ENCODE results near the gene TNS2. TPM values are rescaled to one million over a fixed set of nuclear protein-coding genes. Genes with fewer than 3 reads are reported as not detected.

Gene TNS2
- total RNA-seq, 4 donors from 2014 or later: 108 to 323 (median 182) TPM

- Histone ChIP-seq H3K9me3 (no peaks in the 10 kb centered on the region), H3K27me3 (no peaks in the 10 kb centered on the region), H3K4me3 (no peak overlapping the region), H3K36me3 (peaks cover 0 to 97% of the 10 kb centered on the region in 2 donors), H3K27ac (peak overlapping the region in 3 of 4 donors; percentile 85 to 95 (median 86)), H3K4me1 (peaks cover 0 to 100% (median 60%) of the 10 kb centered on the region in 3 donors)
- 51 to 64% methylated on average over 5 to 6 of the region's 14 CpGs for WGBS, 2 donors (ENCODE audit: low coverage in 1 of 2)
- TF ChIP-seq, protein P1, sequence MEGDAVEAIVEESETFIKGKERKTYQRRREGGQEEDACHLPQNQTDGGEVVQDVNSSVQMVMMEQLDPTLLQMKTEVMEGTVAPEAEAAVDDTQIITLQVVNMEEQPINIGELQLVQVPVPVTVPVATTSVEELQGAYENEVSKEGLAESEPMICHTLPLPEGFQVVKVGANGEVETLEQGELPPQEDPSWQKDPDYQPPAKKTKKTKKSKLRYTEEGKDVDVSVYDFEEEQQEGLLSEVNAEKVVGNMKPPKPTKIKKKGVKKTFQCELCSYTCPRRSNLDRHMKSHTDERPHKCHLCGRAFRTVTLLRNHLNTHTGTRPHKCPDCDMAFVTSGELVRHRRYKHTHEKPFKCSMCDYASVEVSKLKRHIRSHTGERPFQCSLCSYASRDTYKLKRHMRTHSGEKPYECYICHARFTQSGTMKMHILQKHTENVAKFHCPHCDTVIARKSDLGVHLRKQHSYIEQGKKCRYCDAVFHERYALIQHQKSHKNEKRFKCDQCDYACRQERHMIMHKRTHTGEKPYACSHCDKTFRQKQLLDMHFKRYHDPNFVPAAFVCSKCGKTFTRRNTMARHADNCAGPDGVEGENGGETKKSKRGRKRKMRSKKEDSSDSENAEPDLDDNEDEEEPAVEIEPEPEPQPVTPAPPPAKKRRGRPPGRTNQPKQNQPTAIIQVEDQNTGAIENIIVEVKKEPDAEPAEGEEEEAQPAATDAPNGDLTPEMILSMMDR (IDR thresholded peaks at IDR 0.05): no peak
- TF ChIP-seq POLR2AphosphoS5 (IDR thresholded peaks at IDR 0.05) (no peak), POLR2A (IDR thresholded peaks at IDR 0.05) (no peak), EP300 (IDR thresholded peaks at IDR 0.05) (no peak)
- ATAC-seq: no peak
These were observed 13.3 kb downstream of the TNS2 start for GRCh38 chr12:53062977-53063707.

- H3K27me3 ChIP-seq: no peaks in the 10 kb centered on the region
- H3K4me3 ChIP-seq: no peak overlapping the region
- peak overlapping the region in 3 of 4 donors; percentile 85 to 95 (median 86) for H3K27ac ChIP-seq
- H3K4me1 ChIP-seq: peaks cover 0 to 100% (median 69%) of the 10 kb centered on the region in 3 donors
- TF ChIP-seq EP300 (IDR thresholded peaks at IDR 0.05) (no peak), POLR2AphosphoS5 (IDR thresholded peaks at IDR 0.05) (peak; percentile 44), POLR2A (IDR thresholded peaks at IDR 0.05) (no peak)
- TF ChIP-seq, protein P1 (IDR thresholded peaks at IDR 0.05): peak in 2 of 4 experiments; percentile 7 to 10
- H3K36me3 ChIP-seq: peaks cover 0 to 96% of the 10 kb centered on the region in 2 donors
- peak; percentile 56 for ATAC-seq
- no peaks in the 10 kb centered on the region for H3K9me3 ChIP-seq
- whole genome bisulfite sequencing, 2 donors (ENCODE audit: low coverage in 1 of 2): 24 to 25% methylated on average over 5 to 8 of the region's 13 CpGs
These were observed 14.1 kb downstream of the TNS2 start for GRCh38 chr12:53063708-53064612.

- H3K36me3 ChIP-seq: peaks cover 0 to 95% of the 10 kb centered on the region in 2 donors
- H3K9me3 ChIP-seq: no peaks in the 10 kb centered on the region
- no peak for ATAC-seq
- WGBS, 2 donors (ENCODE audit: low coverage in 1 of 2): 58 to 60% methylated on average over 1 to 4 of the region's 11 CpGs
- H3K27me3 ChIP-seq: no peaks in the 10 kb centered on the region
- H3K4me1 ChIP-seq: peaks cover 0 to 100% (median 76%) of the 10 kb centered on the region in 3 donors
- TF ChIP-seq POLR2AphosphoS5 (IDR thresholded peaks at IDR 0.05) (peak; percentile 2), EP300 (IDR thresholded peaks at IDR 0.05) (no peak), POLR2A (IDR thresholded peaks at IDR 0.05) (no peak)
- TF ChIP-seq, protein P1 (IDR thresholded peaks at IDR 0.05): no peak
- H3K4me3 ChIP-seq: no peak overlapping the region
- H3K27ac ChIP-seq: peak overlapping the region in 3 of 4 donors; percentile 85 to 95 (median 86)
These were observed 15.0 kb downstream of the TNS2 start for GRCh38 chr12:53064613-53065436.

DNA sequence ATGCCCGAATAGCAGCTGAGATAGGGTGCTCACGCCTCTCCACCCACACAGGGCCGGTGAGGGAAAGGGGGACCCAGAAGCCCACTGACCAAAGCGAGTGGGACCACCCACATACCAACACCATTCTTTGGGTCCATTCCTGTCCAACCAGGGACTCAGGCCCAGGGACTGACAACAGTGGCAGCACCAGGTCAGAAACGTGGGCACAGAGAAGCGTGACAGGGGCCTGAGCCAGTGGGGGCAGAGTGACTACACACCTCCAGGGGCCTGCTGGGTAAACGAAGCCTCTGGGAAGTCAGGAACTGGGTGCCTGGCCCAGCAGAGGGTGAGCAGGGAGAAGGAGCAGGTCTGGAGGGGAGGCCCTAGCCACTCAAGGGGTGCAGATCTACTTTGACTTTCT, 15.6 kb downstream of the TNS2 start:
- ATAC-seq: no peak
- H3K9me3 ChIP-seq: no peaks in the 10 kb centered on the region
- H3K27ac ChIP-seq: peak overlapping the region in 3 of 4 donors; percentile 85 to 95 (median 86)
- H3K4me3 ChIP-seq: no peak overlapping the region
- peaks cover 0 to 100% (median 77%) of the 10 kb centered on the region in 3 donors for H3K4me1 ChIP-seq
- H3K27me3 ChIP-seq: no peaks in the 10 kb centered on the region
- WGBS, 2 donors (ENCODE audit: low coverage in 1 of 2): 35 to 60% methylated on average over 4 to 5 of the region's 7 CpGs
- TF ChIP-seq POLR2A (IDR thresholded peaks at IDR 0.05) (no peak), POLR2AphosphoS5 (IDR thresholded peaks at IDR 0.05) (peak; percentile 51), EP300 (IDR thresholded peaks at IDR 0.05) (no peak)
- TF ChIP-seq, protein P1 (IDR thresholded peaks at IDR 0.05): no peak
- H3K36me3 ChIP-seq: peaks cover 0 to 95% of the 10 kb centered on the region in 2 donors
